HG02623 (cell line): ENCODE data around the gene C4BPA.

Experiments
- ATAC-seq: cut with Tn5 transposase; IDR thresholded peaks from one replicate; pipeline ENCODE4 v1.9.1; 2021; ENCODE audit warnings: moderate library complexity; ENCODE audit not compliant: unreplicated experiment

C4BPA gene

DNA sequence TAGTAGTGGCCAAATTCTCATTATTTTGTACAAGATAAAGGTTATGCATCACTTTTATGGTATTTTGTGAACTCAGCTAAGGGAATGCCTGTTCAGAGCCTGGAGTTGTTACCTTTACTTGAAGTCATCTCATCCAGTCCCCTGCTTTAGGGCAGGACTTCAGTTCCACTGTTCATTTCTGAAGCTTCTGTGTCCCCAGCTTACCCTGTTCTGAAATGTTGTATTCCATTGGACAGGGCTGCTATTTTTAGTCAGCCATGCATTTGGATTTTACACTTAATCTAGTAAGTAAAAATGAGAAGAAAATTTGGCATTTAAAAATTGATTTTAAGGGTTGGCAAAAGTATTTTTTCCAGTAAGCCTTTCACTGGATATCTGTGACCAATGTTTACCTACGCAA is 27.0 kb upstream of the C4BPA start:
- no peak for ATAC-seq

DNA sequence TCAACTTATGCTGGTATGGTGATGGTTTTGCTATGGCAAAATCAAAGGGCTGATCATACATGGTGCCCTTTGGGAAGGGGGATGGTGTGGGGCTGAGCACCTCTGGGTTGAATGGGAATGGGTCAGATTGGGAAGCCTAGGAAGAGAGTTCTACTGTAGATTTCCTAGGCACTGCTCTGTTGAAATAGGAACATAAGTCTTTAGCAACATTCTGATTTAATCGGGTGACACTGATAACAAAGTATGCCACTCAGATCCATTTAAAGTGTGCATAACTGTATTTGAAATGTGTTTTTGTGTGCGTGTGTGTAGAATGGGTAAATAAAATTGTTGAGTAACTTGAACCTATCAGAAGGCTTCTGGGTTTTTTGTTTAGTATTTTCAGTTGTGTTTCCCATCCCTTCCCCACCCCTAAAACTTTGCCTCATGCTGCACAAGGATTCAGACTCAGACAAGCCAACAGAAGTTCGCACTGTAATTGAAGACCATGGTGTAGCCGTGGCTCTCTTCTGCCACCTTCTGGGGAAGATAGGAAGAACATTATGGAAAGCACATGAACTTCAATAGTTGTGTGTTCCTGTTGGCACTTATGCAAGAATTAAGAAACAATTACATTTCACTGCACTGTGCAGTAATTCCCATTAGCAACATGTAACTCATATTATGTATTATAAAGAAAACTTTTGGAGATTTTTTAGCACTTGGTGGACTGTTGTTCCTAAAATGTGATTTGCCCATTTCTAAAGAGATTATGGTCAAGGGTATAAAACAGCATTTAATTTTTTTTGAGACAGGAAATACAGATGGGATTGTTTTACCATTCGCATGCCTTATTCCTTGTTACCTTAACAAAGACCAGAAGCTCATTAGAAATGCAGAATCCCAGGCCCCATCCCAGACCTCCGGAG is 26.3 kb upstream of the C4BPA start:
- ATAC-seq: no peak

DNA sequence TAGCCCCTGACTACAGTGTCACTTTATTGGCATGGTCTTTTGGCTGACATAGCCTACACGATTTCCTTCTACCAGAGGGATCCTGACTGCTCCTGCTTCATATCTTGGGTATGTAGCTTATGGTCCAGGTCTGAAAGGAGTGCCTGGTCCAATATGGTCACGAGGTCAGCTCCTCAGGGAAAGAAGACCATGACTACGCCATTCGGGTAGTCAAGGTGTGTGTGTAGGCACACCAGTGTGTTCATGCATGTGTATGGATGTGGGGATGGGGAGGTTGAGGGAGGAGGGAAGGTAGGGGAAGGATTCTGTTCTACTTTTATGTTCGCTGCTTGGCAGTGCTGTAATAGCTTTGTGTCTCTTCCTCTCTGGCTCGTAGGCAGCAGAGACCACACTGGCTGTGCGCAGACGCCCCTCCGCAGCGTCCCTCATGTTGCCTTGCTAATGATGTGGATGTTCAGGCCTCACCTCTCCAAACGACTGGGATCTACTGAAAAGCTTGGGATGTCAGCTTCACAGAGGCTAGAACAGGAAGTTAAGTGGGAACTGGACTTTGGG is 25.4 kb upstream of the C4BPA start:
- ATAC-seq: no peak

DNA sequence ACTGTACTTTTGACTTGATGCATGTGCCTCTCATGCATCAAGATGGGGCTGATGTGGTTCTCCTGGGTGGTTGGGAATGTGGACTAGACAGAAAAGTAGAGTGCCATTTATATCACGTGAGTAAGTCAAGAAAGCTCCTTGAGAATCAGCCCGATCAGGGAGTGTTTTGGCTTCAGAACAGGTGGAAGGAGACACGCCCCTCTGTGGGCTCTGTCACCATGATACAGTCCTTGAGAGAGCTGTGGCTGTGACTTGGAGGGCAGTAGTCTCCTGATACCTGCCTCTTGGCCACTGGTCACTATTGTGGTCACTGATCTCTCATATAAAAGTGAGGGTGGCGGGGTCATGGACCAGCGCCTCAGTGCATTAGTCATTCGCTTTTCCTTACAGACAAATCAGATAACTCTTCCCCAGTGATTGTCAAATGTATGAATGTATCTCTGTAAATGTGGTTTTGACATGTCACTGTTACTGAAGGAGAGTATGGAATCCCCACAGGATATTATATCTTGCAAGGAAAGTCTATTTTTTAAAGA is 24.3 kb upstream of the C4BPA start:
- ATAC-seq: no peak

DNA sequence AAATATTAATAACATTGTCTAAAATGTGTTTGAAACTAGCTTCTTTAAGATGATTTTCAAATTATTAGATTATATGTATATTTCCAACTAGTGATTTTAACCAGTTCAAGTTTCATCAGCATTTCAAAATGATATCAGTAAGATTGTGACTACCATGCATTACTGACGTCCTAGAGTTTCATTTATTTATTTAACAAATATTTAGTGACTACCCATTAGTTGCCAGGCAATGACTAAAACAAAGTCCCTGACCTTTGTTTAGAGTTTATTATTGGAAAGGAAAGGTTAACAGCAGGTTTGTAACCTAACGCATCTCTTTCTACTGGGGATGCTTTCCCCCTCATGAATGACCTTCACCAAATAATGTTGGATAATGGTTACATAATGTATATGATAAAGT is 22.9 kb upstream of the C4BPA start:
- no peak for ATAC-seq

DNA sequence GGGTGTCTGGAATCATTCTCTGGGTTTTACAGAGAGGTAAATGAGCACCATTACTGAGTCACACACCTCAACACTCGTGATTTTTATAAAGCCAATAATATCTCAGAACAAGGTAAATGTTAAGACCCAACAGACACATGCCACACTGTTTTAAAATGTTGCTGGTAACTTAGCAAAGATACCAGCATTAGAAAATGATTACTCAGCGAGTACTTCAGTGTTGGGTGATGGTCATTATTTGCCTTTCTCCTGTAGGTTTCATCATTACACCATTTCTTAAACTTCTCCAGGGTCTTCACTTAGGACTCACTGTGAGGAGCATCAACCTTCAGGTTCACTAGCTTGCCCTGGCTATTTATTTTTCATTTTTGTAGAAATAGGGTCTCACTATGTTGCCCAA is 22.2 kb upstream of the C4BPA start:
- ATAC-seq: no peak

DNA sequence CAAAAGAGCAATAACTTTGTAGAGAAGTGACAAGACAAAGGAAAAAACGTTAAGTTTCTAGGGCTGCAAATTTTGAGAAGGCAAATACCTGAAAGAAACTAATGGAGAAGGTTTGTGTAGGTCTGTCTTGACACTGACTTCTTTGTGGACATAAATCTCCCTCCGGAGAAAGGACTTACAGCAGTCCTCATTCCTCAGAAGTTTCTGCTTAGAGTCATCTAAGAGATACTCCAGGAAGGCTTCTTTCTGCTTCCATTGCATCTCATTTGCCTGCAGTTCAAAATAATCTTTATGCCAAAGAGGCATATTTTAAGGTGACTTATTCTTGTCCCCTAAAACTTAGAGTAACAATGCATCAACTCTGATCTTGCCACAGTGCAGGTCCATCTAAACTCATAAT is 19.8 kb upstream of the C4BPA start:
- ATAC-seq: no peak

DNA sequence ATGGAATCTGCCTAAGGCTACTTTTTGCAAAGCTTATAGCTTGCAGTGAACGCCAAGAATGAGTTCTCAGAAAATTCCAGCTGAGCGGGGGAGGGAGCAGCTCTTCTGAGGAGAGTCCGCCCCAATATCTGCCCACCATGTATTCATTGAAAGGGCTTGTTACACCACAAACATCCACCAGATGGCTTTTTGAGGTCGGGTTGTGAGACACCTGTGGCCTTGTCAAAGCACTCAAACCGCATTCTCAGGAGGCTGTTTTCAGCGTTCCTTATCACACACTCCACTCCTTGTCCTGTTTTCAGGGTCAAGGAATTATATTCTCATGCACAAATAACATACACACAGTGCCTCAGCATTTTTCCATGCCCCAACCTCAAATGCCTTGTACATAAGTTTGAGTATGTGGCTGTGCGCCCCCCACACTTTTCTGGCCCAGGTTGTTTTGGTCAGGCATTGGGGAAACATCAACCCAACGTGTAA is 19.3 kb upstream of the C4BPA start:
- ATAC-seq: no peak

DNA sequence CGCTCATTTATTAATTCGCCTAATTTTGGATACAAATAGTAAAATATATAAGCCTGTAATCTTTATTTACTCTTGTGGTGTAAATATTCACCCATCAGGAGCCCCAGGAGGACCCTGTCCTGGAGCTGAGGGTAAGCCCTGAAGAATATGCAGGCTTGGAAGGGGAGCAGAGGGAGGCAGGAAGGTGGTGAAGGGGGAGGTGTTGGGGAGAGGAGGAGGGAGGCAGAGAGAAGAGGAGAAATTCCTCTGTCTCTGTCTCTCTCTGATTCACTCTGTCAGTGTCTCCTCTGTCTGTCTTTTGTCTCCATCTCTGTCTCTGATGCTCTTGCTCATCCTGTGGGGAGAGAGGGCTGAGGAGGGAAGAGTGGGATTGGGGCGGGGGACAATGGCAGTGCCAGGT is 18.1 kb upstream of the C4BPA start:
- ATAC-seq: no peak

DNA sequence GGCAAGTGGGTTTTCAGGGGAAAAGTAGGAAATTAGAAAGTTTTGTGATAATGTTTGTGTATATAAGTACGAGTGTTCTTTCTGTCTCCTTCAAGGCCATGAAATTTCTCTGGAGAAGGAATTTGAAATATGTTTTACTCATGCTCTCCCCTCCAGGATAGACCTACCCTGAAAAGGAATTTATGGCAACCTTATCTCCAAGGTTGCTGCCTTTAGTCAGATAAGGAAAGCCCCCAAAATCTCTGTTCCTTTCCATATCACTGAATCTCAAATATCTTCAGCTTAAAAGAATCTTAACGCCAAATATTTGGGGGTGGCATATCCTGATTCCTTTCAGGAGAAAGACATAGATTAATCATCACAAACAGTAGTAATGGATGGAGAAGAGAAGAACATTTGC is 15.9 kb upstream of the C4BPA start:
- no peak for ATAC-seq

DNA sequence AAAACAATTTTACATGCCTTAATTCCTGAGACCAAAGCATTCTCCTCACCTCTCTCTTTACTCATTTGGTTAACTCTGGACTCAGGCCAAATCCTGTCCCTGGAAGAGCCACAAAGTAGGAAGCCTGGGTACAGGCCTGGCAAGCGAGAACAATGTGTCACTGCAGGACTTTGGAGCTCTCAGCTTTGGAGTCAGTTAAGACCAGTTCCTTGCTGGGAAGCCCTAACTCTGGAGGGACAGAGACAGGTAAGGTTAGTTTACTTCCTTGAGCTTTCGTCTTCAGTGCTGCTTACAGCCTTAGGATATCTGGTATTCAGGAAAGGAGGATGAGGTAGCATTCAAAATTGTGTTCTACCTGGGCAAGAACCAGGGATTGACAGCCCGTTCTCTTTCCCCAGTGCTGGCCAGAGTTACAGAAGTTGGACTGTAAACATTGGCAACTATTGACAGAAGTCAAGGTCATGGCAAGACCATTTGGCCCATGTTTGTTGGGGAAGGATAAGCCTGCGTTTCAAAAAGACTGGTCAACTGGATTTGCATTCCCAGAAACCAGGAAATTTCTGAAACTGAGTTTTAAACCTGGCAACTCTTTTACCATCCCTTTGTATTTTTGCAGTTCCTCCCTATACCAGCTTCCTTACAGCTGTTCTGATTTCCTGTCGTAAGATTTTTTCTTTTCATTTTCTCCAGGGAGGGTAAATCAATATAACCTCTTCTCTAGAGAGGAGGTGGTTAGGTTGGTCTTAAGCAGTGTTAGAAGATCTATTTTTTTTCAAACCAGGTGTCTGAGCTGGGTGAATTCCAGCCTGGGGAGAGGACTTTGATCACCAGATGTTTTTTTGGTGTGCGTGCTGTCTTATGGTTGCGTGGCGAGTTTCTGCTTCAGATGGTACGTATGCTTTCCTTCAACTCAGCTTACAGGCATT is 15.1 kb upstream of the C4BPA start, which contains the start of gene C4BPB:
Gene C4BPB, plus strand, starts transcription at position 160 of the 926 bp plus-strand sequence. Its CDS starts 672 bp downstream, at position 832.
- ATAC-seq: peak; percentile 40

DNA sequence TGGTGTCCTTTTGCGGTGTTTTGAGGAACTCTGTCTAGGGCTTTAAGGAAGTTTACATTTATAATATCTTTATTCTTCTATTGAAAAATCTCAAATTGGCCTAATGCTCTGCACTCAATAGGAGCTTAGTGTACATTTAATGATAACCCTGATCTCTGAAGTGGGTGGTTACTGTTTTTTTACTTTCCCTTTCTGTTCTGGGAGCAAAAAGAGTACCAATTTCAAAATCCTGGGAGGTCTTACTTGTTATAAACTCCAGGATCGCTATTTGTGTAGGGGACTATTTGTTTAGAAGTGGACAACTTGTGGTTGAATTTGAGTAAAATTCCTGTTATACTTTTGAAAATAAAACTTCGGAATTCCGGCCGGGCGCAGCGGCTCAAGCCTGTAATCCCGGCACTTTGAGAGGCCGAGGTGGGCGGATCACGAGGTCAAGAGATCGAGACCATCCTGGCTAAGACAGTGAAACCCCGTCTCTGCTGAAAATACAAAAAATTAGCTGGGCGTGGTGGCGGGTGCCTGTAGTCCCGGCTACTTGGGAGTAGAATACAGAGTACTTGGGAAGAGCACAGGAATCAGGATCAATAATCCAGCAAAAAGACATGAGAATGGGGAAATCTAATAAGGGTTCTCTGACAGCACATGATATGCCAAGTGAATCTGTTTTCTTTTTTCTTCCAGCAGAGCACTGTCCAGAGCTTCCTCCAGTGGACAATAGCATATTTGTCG is 14.2 kb upstream of the C4BPA start:
- ATAC-seq: no peak

DNA sequence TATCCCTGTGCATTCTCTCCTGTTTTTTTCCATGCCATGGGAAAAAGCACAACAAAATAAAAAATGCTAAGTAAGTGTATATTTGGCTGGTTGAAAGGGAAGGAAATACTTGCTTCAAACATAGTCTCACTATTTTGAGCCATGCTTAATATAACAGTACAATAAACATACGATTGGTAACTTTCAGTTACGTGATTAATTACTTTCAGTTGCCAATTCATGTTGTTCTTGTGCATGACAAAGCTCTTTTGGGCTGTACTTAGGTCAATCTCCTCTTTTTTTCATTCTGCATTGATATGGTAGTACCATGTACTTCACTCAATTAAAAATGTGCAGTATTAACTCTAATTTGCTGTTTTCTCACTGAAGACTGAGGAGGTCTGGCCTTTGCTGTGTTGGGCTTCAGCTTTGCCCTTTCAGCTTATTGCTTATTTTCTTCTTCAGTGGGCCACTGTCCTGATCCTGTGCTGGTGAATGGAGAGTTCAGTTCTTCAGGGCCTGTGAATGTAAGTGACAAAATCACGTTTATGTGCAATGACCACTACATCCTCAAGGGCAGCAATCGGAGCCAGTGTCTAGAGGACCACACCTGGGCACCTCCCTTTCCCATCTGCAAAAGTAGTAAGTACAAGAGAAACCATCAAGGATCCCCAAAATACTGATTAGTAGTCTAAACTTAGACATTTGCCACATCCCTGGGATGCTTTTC is 12.7 kb upstream of the C4BPA start:
- ATAC-seq: no peak

DNA sequence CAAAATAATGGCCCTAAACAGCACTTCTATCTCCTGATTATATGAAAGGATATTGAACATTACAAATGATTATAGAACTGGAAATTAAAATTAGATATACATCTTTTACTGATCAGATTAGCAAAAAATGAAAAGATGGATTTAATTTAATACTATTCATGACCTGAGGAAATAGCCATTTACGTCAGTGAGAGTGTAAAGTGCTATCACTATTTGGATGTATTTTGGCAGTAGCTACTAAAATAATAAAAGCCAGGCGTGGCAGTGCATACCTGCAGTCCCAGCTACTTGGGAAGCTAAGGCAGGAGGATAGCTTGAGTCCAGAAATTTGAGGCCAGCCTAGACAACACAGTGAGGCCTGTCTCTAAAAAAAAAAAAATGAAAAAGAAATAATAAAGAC is 10.1 kb upstream of the C4BPA start:
- ATAC-seq: no peak

DNA sequence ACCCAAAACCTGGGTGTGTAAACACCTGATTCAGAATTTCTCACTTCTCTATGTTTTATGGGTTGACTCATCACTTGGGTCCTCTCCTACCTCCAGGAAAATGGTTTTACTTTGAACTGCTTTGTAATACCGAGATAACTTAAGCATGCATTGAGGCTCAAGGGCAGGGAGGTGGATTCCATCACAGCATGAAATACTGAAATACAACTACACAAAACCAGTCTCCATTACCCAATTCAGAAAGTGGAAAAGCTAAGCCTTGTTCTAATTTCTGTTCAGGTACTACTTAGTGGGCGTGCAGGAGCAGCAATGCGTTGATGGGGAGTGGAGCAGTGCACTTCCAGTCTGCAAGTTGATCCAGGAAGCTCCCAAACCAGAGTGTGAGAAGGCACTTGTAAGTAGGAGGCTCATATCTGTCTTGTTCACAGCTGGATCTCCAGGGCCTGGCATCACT is 6.1 kb upstream of the C4BPA start:
- ATAC-seq: peak; percentile 86

DNA sequence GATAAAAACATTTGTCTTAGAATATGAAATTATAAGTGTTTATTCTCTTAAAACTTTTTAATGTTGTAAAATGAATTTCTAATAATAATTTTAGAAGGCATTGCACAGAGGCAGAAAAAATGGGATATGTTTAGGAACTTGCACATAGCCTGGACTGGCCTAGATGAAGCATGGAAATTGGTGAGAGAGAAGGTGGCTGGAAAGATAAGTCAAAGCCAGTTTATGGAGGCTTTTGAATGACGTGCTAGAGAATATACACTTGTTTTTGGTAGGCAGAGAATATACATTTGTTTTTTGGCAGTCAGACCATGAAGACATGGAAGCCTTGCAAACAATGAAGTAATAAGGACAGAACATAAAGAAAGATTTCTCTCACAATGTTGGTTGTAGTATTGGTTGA is 2.3 kb upstream of the C4BPA start:
- ATAC-seq: no peak

DNA sequence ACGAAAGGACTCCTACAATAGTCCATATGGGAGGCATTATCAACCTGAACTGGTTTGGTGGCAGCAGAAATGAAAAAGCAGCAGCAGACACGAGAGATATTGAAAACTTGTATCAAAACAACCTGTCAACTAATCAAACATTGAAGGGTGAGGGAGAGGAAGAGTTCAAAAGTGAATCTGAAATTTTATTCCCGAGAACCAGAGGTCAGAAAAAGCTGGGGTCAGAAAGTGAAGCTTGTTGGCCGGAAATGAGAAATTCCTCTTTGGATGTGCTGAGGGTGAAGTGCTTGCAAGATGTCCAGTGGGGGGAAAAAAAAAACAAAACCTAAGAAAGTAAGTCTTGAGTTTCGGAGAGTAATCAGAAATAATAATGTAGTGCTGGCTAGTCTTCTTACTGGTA is 1.9 kb upstream of the C4BPA start:
- no peak for ATAC-seq

DNA sequence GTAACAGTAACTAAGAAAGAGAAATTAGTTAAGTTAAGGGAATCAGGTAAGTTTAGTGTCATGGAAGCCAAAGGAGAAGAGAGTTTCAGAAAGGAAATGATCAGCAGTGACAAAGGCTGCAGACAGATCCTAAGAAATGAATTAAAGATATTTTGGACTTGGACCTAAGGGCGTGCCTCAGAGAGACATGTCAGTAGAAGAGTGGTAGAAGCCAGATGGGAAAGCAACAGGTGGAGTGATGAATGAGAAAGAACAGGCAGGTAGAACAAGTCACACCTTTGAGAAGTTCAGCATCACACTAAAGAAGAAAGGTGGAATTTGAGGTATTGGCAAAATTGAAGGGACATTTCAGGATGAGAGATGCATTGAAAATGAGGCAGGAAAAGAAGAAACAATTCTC is 1.4 kb upstream of the C4BPA start:
- no peak for ATAC-seq

DNA sequence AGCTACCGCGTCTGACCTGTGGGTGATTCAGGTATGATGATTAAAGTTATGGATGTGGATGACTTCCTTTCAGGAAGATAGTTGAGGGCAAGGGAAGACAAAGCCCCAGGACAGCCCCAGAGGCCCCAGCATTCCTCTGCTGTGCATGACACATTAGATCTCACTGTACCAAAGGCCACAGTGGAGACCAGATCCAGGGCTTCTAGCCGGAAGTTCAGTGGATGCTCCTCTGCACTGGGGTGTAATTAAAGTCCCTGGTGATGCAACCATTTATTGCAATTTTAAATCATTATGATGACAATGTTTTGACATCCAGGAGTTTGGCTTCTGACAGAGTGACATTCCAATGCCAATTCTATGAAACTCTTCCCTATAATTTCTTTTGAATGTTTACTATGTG is 5.0 kb downstream of the C4BPA start:
- ATAC-seq: no peak
